ENCODE measurements around the gene LRRC42.

Gene LRRC42

GRCh38 chr1:53905509-53905908, 40.6 kb upstream of the LRRC42 start:
- DNase-seq (ENCODE audit: low read depth) = no peak
- H3K4me3 ChIP-seq (ENCODE audit: control insufficient read depth, low read depth, low read length) = no peak overlapping the region
- TF ChIP-seq CTCF (conservative IDR thresholded peaks at IDR 0.05; ENCODE audit: control insufficient read depth, insufficient read depth, low read depth, low read length) = no peak

- H3K4me3 ChIP-seq (ENCODE audit: control insufficient read depth, low read depth, low read length) = no peak overlapping the region
- no peak for TF ChIP-seq CTCF (conservative IDR thresholded peaks at IDR 0.05; ENCODE audit: control insufficient read depth, insufficient read depth, low read depth, low read length)
- no peak for DNase-seq (ENCODE audit: low read depth)
Observed at GRCh38 chr1:53906121-53906520, 40.0 kb upstream of the LRRC42 start.

- no peak overlapping the region for H3K4me3 ChIP-seq (ENCODE audit: control insufficient read depth, low read depth, low read length)
- TF ChIP-seq CTCF (conservative IDR thresholded peaks at IDR 0.05; ENCODE audit: control insufficient read depth, insufficient read depth, low read depth, low read length) = no peak
Observed at GRCh38 chr1:53909946-53910345, 36.2 kb upstream of the LRRC42 start.

GRCh38 chr1:53911442-53911841, 34.7 kb upstream of the LRRC42 start:
- DNase-seq (ENCODE audit: low read depth) = no peak
- TF ChIP-seq CTCF (conservative IDR thresholded peaks at IDR 0.05; ENCODE audit: control insufficient read depth, insufficient read depth, low read depth, low read length) = no peak
- no peak overlapping the region for H3K4me3 ChIP-seq (ENCODE audit: control insufficient read depth, low read depth, low read length)

More at GRCh38 chr1:53909946-53910345, 36.2 kb upstream of the LRRC42 start:
- DNase-seq (ENCODE audit: low read depth) = no peak

- no peak for TF ChIP-seq CTCF (conservative IDR thresholded peaks at IDR 0.05; ENCODE audit: control insufficient read depth, insufficient read depth, low read depth, low read length)
- DNase-seq (ENCODE audit: low read depth) = no peak
- H3K4me3 ChIP-seq (ENCODE audit: control insufficient read depth, low read depth, low read length) = no peak overlapping the region
Observed at GRCh38 chr1:53913352-53914033, 32.7 kb upstream of the LRRC42 start.

- TF ChIP-seq CTCF (conservative IDR thresholded peaks at IDR 0.05; ENCODE audit: control insufficient read depth, insufficient read depth, low read depth, low read length) = no peak
- no peak overlapping the region for H3K4me3 ChIP-seq (ENCODE audit: control insufficient read depth, low read depth, low read length)
- no peak for DNase-seq (ENCODE audit: low read depth)
Observed at GRCh38 chr1:53918343-53918742, 27.8 kb upstream of the LRRC42 start.

GRCh38 chr1:53919675-53920066, 26.5 kb upstream of the LRRC42 start:
- peak; percentile 19 for DNase-seq (ENCODE audit: low read depth)
- H3K4me3 ChIP-seq (ENCODE audit: control insufficient read depth, low read depth, low read length) = no peak overlapping the region
- TF ChIP-seq CTCF (conservative IDR thresholded peaks at IDR 0.05; ENCODE audit: control insufficient read depth, insufficient read depth, low read depth, low read length) = no peak

Measured in fibroblast of mammary gland (primary cell).